Endodermal cell (in vitro differentiated cells): Measurements from ENCODE around the gene TAL1. TPM values are rescaled to one million over a fixed set of nuclear protein-coding genes. Genes with fewer than 3 reads are reported as not detected.
"Not testable (repeated sequence)": the region's sequence is repeated elsewhere in the genome, so short reads cannot be mapped to it uniquely, and the experiment has no call there.

Experiments used
- DNase-seq: peaks from one replicate; pipeline ENCODE4 v3.0.0-alpha.2; 2017
- H3K27ac ChIP-seq: 2 replicates; pipeline ENCODE4 v1.5.1; 2013; ENCODE audit warnings: mild to moderate bottlenecking, low read depth, low read length, moderate library complexity
- H3K27me3 ChIP-seq: 2 replicates; pipeline ENCODE4 v1.6.1; 2013; ENCODE audit warnings: mild to moderate bottlenecking, low read length, moderate library complexity; ENCODE audit not compliant: insufficient read depth, control insufficient read depth, poor library complexity, severe bottlenecking
- H3K36me3 ChIP-seq: 2 replicates; pipeline ENCODE4 v1.7.0; 2013; ENCODE audit warnings: mild to moderate bottlenecking, low read length, moderate library complexity; ENCODE audit not compliant: control insufficient read depth, insufficient read depth
- H3K4me1 ChIP-seq: one replicate; pipeline ENCODE4 v1.7.0; 2013; ENCODE audit warnings: low read length; ENCODE audit not compliant: control insufficient read depth, insufficient read depth
- H3K4me3 ChIP-seq: 2 replicates; pipeline ENCODE4 v1.5.1; 2013; ENCODE audit warnings: mild to moderate bottlenecking, low read length, moderate library complexity
- H3K9ac ChIP-seq: 2 replicates; pipeline ENCODE4 v1.6.1; 2013; ENCODE audit warnings: mild to moderate bottlenecking, low read length, moderate library complexity; ENCODE audit not compliant: poor library complexity, severe bottlenecking; ENCODE audit errors: extremely low read depth
- H3K9me3 ChIP-seq: 2 replicates; pipeline ENCODE4 v1.6.1; 2013; ENCODE audit warnings: mild to moderate bottlenecking, low read length, moderate library complexity; ENCODE audit not compliant: control insufficient read depth
- H3K27ac Mint-ChIP-seq: 2 replicates; pipeline ENCODE4 v1.8.0; 2020; ENCODE audit warnings: mixed read lengths
- H3K27me3 Mint-ChIP-seq: 2 replicates; pipeline ENCODE4 v1.8.0; 2021; ENCODE audit warnings: mild to moderate bottlenecking, mixed read lengths; ENCODE audit not compliant: insufficient read depth
- H3K36me3 Mint-ChIP-seq: 2 replicates; pipeline ENCODE4 v1.8.0; 2020; ENCODE audit warnings: low read depth, mixed read lengths
- H3K4me1 Mint-ChIP-seq: 2 replicates; pipeline ENCODE4 v1.8.0; 2020; ENCODE audit warnings: mixed read lengths
- H3K4me3 Mint-ChIP-seq: 2 replicates; pipeline ENCODE4 v1.8.0; 2020; ENCODE audit warnings: mild to moderate bottlenecking, moderate library complexity, mixed read lengths
- H3K9me3 Mint-ChIP-seq: 2 replicates; pipeline ENCODE4 v1.8.0; 2020; ENCODE audit warnings: mild to moderate bottlenecking, mixed read lengths
- WGBS, 2 experiments: methylation state at CpG; one replicate each; pipeline versions ENCODE4 v1.1.5 to v1.1.7; 2013; ENCODE audit warnings: missing lambda C conversion rate in 2 of 2, mixed read lengths in 1 of 2; ENCODE audit not compliant: insufficient coverage in 1 of 2, insufficient read length in 1 of 2; 5-methylcytosine and 5-hydroxymethylcytosine counted together
- total RNA-seq, 2 donors: library from RNA; stranded (reverse); fragmentation: NEBNext Ultra II Directional in 1 of 2; extraction: Animal tissue kit (Norgen Biotek cat#: 25700) in 1 of 2; gene quantifications; 2 replicates in 1 of 2; 3 replicates in 1 of 2; pipeline ENCODE4 v1.2.1, GENCODE V29; 2021
- TF ChIP-seq, protein P1 (sequence below): fragments of 200-600 bp; sonication (generic); conservative IDR thresholded peaks from 2 replicates; pipeline ENCODE4 v1.5.0; 2021; ENCODE audit warnings: antibody characterized with exemption, mild to moderate bottlenecking

The TAL1 gene
- total RNA-seq, 2 donors from 2014 or later, result 0.04 TPM; not detected in 1

DNA sequence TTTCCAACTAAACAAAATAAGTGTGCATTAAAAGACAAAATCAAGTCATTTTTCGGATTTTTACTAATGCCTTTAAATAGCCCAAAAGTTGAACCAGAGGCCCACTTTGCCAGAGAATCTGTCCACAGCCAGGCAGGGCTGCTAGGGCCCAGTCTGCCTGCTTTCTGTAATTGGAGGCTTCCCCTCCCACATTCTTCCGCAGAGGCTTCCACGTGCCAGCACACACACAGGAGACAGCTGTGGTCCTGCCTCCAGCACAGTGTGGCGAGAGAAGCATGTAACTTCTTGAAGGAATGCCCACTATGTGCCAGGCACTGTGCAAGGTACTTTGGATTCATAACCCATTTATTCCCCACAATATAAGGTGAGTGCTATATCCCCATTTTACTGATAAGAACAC is 30.8 kb downstream of the TAL1 start:
- H3K36me3 Mint-ChIP-seq, result no peaks in the 10 kb centered on the region
- H3K27ac Mint-ChIP-seq, result no peak overlapping the region
- 52 to 67% methylated on average over 1 to 4 of the region's 4 CpGs for whole genome bisulfite sequencing, 2 experiments
- H3K27ac ChIP-seq, result no peak overlapping the region
- DNase-seq, result peak; percentile 53
- H3K9ac ChIP-seq, result no peak overlapping the region
- H3K36me3 ChIP-seq, result no peaks in the 10 kb centered on the region
- H3K27me3 ChIP-seq, result peaks cover 26% of the 10 kb centered on the region
- H3K27me3 Mint-ChIP-seq, result peaks cover 58% of the 10 kb centered on the region
- TF ChIP-seq, protein P1, sequence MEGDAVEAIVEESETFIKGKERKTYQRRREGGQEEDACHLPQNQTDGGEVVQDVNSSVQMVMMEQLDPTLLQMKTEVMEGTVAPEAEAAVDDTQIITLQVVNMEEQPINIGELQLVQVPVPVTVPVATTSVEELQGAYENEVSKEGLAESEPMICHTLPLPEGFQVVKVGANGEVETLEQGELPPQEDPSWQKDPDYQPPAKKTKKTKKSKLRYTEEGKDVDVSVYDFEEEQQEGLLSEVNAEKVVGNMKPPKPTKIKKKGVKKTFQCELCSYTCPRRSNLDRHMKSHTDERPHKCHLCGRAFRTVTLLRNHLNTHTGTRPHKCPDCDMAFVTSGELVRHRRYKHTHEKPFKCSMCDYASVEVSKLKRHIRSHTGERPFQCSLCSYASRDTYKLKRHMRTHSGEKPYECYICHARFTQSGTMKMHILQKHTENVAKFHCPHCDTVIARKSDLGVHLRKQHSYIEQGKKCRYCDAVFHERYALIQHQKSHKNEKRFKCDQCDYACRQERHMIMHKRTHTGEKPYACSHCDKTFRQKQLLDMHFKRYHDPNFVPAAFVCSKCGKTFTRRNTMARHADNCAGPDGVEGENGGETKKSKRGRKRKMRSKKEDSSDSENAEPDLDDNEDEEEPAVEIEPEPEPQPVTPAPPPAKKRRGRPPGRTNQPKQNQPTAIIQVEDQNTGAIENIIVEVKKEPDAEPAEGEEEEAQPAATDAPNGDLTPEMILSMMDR, result no peak
- H3K4me1 Mint-ChIP-seq, result no peaks in the 10 kb centered on the region
- no peaks in the 10 kb centered on the region for H3K9me3 ChIP-seq
- no peak overlapping the region for H3K4me3 ChIP-seq
- H3K4me1 ChIP-seq, result no peaks in the 10 kb centered on the region
- no peak overlapping the region for H3K4me3 Mint-ChIP-seq
- no peaks in the 10 kb centered on the region for H3K9me3 Mint-ChIP-seq

DNA sequence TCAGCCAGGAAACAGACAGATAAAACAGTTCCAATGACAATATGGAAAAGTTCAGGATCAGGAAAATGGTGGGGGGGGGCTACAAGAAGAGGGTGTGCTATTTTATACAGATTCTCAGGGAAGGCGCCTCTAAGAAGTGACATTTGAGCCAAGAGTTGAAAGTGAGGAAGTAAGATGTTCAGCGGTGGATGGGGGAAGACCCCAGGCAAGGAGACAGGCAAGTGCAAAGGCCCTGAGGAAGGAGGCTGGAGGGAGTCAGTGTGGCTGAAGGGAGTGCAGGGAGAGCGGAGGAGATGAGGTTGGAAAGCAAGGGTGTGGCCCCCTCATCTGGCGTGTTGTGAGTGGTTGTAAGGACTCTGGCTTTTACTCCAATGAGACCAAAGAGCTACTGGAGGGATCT is 33.8 kb downstream of the TAL1 start:
- Histone ChIP-seq H3K4me1 (no peaks in the 10 kb centered on the region), H3K27ac (no peak overlapping the region), H3K4me3 (no peak overlapping the region), H3K36me3 (no peaks in the 10 kb centered on the region), H3K27me3 (peaks cover 18% of the 10 kb centered on the region), H3K9ac (no peak overlapping the region), H3K9me3 (no peaks in the 10 kb centered on the region)
- TF ChIP-seq, protein P1, result no peak
- H3K27ac Mint-ChIP-seq, result no peak overlapping the region
- no peaks in the 10 kb centered on the region for H3K9me3 Mint-ChIP-seq
- H3K27me3 Mint-ChIP-seq, result peaks cover 47% of the 10 kb centered on the region
- 89 to 93% methylated on average over 2 to 4 of the region's 4 CpGs for WGBS, 2 experiments
- no peak overlapping the region for H3K4me3 Mint-ChIP-seq
- no peak for DNase-seq
- H3K4me1 Mint-ChIP-seq, result no peaks in the 10 kb centered on the region
- no peaks in the 10 kb centered on the region for H3K36me3 Mint-ChIP-seq

DNA sequence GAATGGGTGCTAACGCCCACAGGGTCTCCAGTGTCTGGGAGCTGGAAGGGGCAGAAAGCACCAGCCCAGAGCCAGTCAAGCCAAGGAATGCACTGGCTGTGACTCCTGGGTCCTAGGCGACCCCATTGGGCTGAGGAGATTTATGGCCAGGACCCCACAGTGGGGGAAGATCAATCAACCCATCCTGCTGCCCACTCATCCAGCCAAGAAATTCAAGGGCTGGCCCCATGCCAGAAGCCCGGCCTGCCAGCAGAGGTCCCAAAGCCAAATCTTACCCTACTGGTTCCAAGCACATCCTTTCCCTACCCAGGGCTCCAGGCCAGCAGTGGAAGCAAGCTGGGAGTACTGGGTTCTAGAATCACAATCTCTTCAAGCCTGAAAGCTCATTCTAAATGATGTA is 35.4 kb downstream of the TAL1 start:
- H3K27me3 Mint-ChIP-seq, result peaks cover 47% of the 10 kb centered on the region
- WGBS, 2 experiments, result 82 to 100% methylated on average over 1 to 3 of the region's 3 CpGs

DNA sequence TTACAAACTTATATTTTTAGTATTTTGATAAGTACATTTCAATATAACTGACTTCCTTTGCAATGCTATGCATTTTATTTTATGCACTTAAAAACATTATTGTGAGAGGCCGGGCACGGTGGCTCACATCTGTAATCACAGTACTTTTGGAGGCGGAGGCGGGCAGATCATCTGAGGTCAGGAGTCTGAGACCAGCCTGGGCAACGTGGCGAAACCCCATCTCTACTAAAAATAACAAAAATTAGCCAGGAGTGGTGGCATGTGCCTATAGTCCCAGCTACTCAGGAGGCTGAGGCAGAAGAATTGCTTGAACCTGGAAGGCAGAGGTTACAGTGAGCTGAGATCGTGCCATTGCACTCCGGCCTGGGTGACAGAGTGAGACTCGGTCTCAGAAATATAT is 36.0 kb downstream of the TAL1 start:
- H3K27me3 Mint-ChIP-seq, result peaks cover 42% of the 10 kb centered on the region
- not testable (repeated sequence) for H3K4me3 ChIP-seq, H3K4me1 ChIP-seq, H3K9me3 Mint-ChIP-seq, H3K9ac ChIP-seq, H3K9me3 ChIP-seq, H3K36me3 ChIP-seq, H3K27ac Mint-ChIP-seq, H3K27ac ChIP-seq, H3K36me3 Mint-ChIP-seq, H3K4me3 Mint-ChIP-seq
- H3K27me3 ChIP-seq, result peaks cover 13% of the 10 kb centered on the region
- WGBS, 2 experiments, result 85 to 95% methylated on average over 6 to 7 of the region's 9 CpGs
- peaks cover 16% of the 10 kb centered on the region for H3K4me1 Mint-ChIP-seq
- DNase-seq, result peak; percentile 2

More for the DNA sequence above, 35.4 kb downstream of the TAL1 start:
- Histone ChIP-seq H3K4me3 (no peak overlapping the region), H3K4me1 (no peaks in the 10 kb centered on the region), H3K36me3 (no peaks in the 10 kb centered on the region), H3K27me3 (peaks cover 17% of the 10 kb centered on the region), H3K9ac (no peak overlapping the region), H3K9me3 (no peaks in the 10 kb centered on the region), H3K27ac (no peak overlapping the region)
- H3K27ac Mint-ChIP-seq, result no peak overlapping the region
- peaks cover 12% of the 10 kb centered on the region for H3K4me1 Mint-ChIP-seq
- H3K9me3 Mint-ChIP-seq, result no peaks in the 10 kb centered on the region
- TF ChIP-seq, protein P1, result peak; percentile 59
- DNase-seq, result peak; percentile 71
- H3K4me3 Mint-ChIP-seq, result no peak overlapping the region
- no peaks in the 10 kb centered on the region for H3K36me3 Mint-ChIP-seq
